Neural progenitor cell (in vitro differentiated cells): Measurements from ENCODE around the gene LRRC75A.

Experiments
- CTCF ChIP-seq: fragments of 200-600 bp; sonication (generic); IDR thresholded peaks from 2 replicates; pipeline ENCODE4 v1.5.1; 2017; ENCODE audit warnings: antibody characterized with exemption, mild to moderate bottlenecking
- EZH2 ChIP-seq: fragments of 200-600 bp; sonication (generic); IDR thresholded peaks from 2 replicates; pipeline ENCODE4 v1.6.1; 2017; ENCODE audit warnings: antibody characterized with exemption, mild to moderate bottlenecking, moderate library complexity

GRCh38 chr17:16513873-16514272 lies 21.9 kb upstream of the LRRC75A start:
- TF ChIP-seq CTCF = no peak
- TF ChIP-seq EZH2 = no peak
